HCT116 (cell line): ENCODE results near the gene HORMAD2.
"Not testable (repeated sequence)": the region's sequence is repeated elsewhere in the genome, so short reads cannot be mapped to it uniquely, and the experiment has no call there.

Experiments used
- EGR1 ChIP-seq: IDR thresholded peaks from 2 replicates; pipeline ENCODE4 v1.6.1; 2012; ENCODE audit warnings: low read depth
- EZH2 ChIP-seq: fragments of 200-600 bp; sonication (generic); IDR thresholded peaks from 2 replicates; pipeline ENCODE4 v1.6.1; 2017; ENCODE audit warnings: antibody characterized with exemption, mixed run types
- POLR2A ChIP-seq: IDR thresholded peaks from 2 replicates; pipeline ENCODE4 v1.7.0; 2011; ENCODE audit warnings: borderline replicate concordance; ENCODE audit not compliant: insufficient read depth, insufficient read length; ENCODE audit errors: extremely low read depth
- POLR2AphosphoS5 ChIP-seq: IDR thresholded peaks from 2 replicates; pipeline ENCODE4 v1.6.1; 2011; ENCODE audit warnings: mild to moderate bottlenecking, low read depth, low read length, moderate library complexity
- REST ChIP-seq: IDR thresholded peaks from 2 replicates; pipeline ENCODE4 v1.6.1; 2012; ENCODE audit warnings: low read depth
- SIN3A ChIP-seq: IDR thresholded peaks from 2 replicates; pipeline ENCODE4 v1.6.1; 2012; ENCODE audit warnings: low read depth
- ZNF274 ChIP-seq: fragments of 200-500 bp; sonication (Bioruptor generic); IDR thresholded peaks from 2 replicates; pipeline ENCODE4 v1.6.1; 2014; ENCODE audit warnings: mild to moderate bottlenecking, low read depth, low read length, inconsistent platforms
- TF ChIP-seq, protein P1 (sequence below), 3 experiments: fragments of 200-600 bp in 1 of 3; sonication (generic) in 1 of 3; IDR thresholded peaks in 2 of 3; conservative IDR thresholded peaks in 1 of 3; 2 replicates each; pipeline ENCODE4 v1.5.1; 2012 to 2017; ENCODE audit warnings: low read depth in 2 of 3, low read length in 2 of 3, antibody characterized with exemption in 1 of 3, borderline replicate concordance in 1 of 3, control low read depth in 1 of 3, mild to moderate bottlenecking in 1 of 3, mixed read lengths in 1 of 3, mixed run types in 1 of 3, moderate library complexity in 1 of 3; ENCODE audit not compliant: insufficient read depth in 1 of 3
- TF ChIP-seq, protein P2 (sequence below): IDR thresholded peaks from 2 replicates; pipeline ENCODE4 v1.6.1; 2012

GRCh38 chr22:30200905-30201304 is 120.6 kb downstream of the HORMAD2 start:
- TF ChIP-seq, protein P1, sequence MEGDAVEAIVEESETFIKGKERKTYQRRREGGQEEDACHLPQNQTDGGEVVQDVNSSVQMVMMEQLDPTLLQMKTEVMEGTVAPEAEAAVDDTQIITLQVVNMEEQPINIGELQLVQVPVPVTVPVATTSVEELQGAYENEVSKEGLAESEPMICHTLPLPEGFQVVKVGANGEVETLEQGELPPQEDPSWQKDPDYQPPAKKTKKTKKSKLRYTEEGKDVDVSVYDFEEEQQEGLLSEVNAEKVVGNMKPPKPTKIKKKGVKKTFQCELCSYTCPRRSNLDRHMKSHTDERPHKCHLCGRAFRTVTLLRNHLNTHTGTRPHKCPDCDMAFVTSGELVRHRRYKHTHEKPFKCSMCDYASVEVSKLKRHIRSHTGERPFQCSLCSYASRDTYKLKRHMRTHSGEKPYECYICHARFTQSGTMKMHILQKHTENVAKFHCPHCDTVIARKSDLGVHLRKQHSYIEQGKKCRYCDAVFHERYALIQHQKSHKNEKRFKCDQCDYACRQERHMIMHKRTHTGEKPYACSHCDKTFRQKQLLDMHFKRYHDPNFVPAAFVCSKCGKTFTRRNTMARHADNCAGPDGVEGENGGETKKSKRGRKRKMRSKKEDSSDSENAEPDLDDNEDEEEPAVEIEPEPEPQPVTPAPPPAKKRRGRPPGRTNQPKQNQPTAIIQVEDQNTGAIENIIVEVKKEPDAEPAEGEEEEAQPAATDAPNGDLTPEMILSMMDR (IDR thresholded peaks at IDR 0.05 in 2 of 3, conservative IDR thresholded peaks at IDR 0.05 in 1 of 3; ENCODE audit: borderline replicate concordance in 1 of 3, insufficient read depth in 1 of 3, low read depth in 2 of 3, low read length in 2 of 3) = not testable (repeated sequence)
- not testable (repeated sequence) for TF ChIP-seq POLR2AphosphoS5, EZH2, REST, POLR2A, ZNF274, SIN3A, EGR1
- TF ChIP-seq, protein P2, sequence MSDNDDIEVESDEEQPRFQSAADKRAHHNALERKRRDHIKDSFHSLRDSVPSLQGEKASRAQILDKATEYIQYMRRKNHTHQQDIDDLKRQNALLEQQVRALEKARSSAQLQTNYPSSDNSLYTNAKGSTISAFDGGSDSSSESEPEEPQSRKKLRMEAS = not testable (repeated sequence)
